Muscle layer of duodenum (tissue), 2 donors: ENCODE data around the gene ATG16L1.

Experiments
- H3K27ac ChIP-seq: one replicate; pipeline ENCODE4 v1.7.0; 2013; ENCODE audit warnings: mild to moderate bottlenecking, low read length
- H3K27me3 ChIP-seq: one replicate; pipeline ENCODE4 v1.7.0; 2013; ENCODE audit warnings: low read depth, mild to moderate bottlenecking, control low read depth, low read length
- H3K36me3 ChIP-seq, 2 donors: one replicate each; pipeline ENCODE4 v1.7.0; 2013; ENCODE audit warnings: low read length in 2 of 2, control low read depth in 1 of 2, mild to moderate bottlenecking in 1 of 2; ENCODE audit not compliant: insufficient read depth in 2 of 2, control insufficient read depth in 1 of 2
- H3K4me1 ChIP-seq, 2 donors: one replicate each; pipeline ENCODE4 v1.7.0; 2013; ENCODE audit warnings: low read length in 2 of 2, mild to moderate bottlenecking in 2 of 2, control low read depth in 1 of 2, moderate library complexity in 1 of 2; ENCODE audit not compliant: insufficient read depth in 2 of 2, control insufficient read depth in 1 of 2
- H3K4me3 ChIP-seq, 2 donors: one replicate each; pipeline ENCODE4 v1.7.0; 2013; ENCODE audit warnings: low read length in 2 of 2, low read depth in 1 of 2, mild to moderate bottlenecking in 1 of 2
- H3K9me3 ChIP-seq, 2 donors: one replicate each; pipeline ENCODE4 v1.7.0; 2013; ENCODE audit warnings: low read length in 2 of 2, control low read depth in 1 of 2, mild to moderate bottlenecking in 1 of 2; ENCODE audit not compliant: control insufficient read depth in 1 of 2
- donor health status: healthy.

The ATG16L1 gene

GRCh38 chr2:233297076-233297475, 45.6 kb downstream of the ATG16L1 start:
- Histone ChIP-seq H3K27ac (no peak overlapping the region), H3K9me3 (no peaks in the 10 kb centered on the region), H3K4me1 (no peaks in the 10 kb centered on the region), H3K36me3 (peaks cover 30 to 46% of the 10 kb centered on the region in 2 donors), H3K4me3 (no peak overlapping the region), H3K27me3 (no peaks in the 10 kb centered on the region)

GRCh38 chr2:233300401-233300800, 48.9 kb downstream of the ATG16L1 start:
- H3K4me1 ChIP-seq, result no peaks in the 10 kb centered on the region
- no peaks in the 10 kb centered on the region for H3K27me3 ChIP-seq
- peaks cover 0 to 12% of the 10 kb centered on the region in 2 donors for H3K36me3 ChIP-seq
- H3K4me3 ChIP-seq, result no peak overlapping the region
- H3K9me3 ChIP-seq, result no peaks in the 10 kb centered on the region
- no peak overlapping the region for H3K27ac ChIP-seq

- Histone ChIP-seq H3K36me3 (peaks cover 0 to 4% of the 10 kb centered on the region in 2 donors), H3K27ac (no peak overlapping the region), H3K27me3 (no peaks in the 10 kb centered on the region), H3K9me3 (no peaks in the 10 kb centered on the region), H3K4me3 (no peak overlapping the region), H3K4me1 (no peaks in the 10 kb centered on the region)
Observed at GRCh38 chr2:233301248-233301647, 49.8 kb downstream of the ATG16L1 start.

- Histone ChIP-seq H3K9me3 (no peaks in the 10 kb centered on the region), H3K4me1 (no peaks in the 10 kb centered on the region), H3K27me3 (no peaks in the 10 kb centered on the region), H3K4me3 (no peak overlapping the region), H3K27ac (no peak overlapping the region), H3K36me3 (no peaks in the 10 kb centered on the region)
Observed at GRCh38 chr2:233301811-233302210, 50.3 kb downstream of the ATG16L1 start.

DNA sequence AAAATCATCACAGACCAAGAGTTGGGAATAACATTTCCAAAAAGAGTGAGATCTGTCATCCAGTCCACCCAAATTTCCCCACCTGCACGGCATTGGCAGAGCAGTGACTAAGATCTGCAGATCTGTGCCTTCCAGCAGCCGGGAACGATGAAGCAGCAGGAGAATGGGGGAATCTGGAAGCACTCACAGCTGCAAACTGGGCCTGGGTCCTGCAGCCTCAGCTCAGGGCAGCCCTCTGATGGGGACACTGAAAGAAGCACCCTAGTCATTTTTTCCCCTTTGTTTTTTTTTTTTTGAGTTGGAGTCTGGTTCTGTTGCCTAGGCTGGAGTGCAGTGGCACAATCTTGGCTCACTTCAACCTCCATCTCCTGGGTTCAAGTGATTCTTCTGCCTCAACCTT, 51.8 kb downstream of the ATG16L1 start:
- no peak overlapping the region for H3K27ac ChIP-seq
- no peaks in the 10 kb centered on the region for H3K36me3 ChIP-seq
- no peak overlapping the region for H3K4me3 ChIP-seq
- no peaks in the 10 kb centered on the region for H3K9me3 ChIP-seq
- no peaks in the 10 kb centered on the region for H3K4me1 ChIP-seq
- no peaks in the 10 kb centered on the region for H3K27me3 ChIP-seq

GRCh38 chr2:233307565-233307964, 56.1 kb downstream of the ATG16L1 start, which contains the start of gene SAG:
SAG (plus strand) TSS chr2:233307816; CDS start chr2:233309190, 1,374 bp downstream.
- Histone ChIP-seq H3K36me3 (no peaks in the 10 kb centered on the region), H3K9me3 (no peaks in the 10 kb centered on the region), H3K27me3 (no peaks in the 10 kb centered on the region), H3K4me3 (no peak within 1 kb of the TSS), H3K27ac (no peak within 1 kb of the TSS), H3K4me1 (no peaks in the 10 kb centered on the region)

DNA sequence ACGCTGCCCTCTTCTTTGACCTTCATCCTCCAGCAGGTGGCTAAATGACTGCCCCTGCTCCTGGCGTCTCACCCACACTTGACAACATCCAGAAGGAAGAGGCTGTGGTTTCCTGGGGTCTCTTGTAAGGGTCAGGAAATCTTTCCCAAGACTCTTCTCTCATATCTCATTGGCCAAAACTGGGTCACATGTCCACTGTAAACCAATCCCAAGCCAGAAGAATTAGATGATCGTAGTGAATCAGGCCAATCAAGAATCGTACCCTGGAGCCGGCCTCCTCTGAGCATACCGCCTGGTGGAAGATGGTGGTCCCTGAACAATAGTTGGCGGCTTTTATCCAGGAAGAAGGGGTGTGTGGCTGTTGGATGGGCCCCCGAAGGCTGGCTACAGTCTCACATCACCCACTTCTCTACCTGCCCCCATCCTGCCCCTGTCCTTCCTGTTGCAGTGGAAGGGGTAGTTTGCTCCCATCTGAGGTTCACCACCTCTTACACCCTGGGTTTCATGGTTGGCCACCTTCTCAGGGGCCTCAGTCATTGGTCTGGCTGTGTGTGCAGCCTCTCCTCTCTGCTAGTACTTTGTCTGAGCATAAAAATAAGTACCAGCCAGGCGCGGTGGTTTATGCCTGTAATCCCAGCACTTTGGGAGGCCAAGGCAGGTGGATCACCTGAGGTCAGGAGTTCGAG, 59.9 kb downstream of the ATG16L1 start:
- Histone ChIP-seq H3K36me3 (no peaks in the 10 kb centered on the region), H3K4me1 (no peaks in the 10 kb centered on the region), H3K27me3 (no peaks in the 10 kb centered on the region), H3K4me3 (no peak overlapping the region), H3K27ac (no peak overlapping the region), H3K9me3 (no peaks in the 10 kb centered on the region)

GRCh38 chr2:233312874-233313273, 61.4 kb downstream of the ATG16L1 start:
- H3K27me3 ChIP-seq, result no peaks in the 10 kb centered on the region
- H3K27ac ChIP-seq, result no peak overlapping the region
- no peaks in the 10 kb centered on the region for H3K9me3 ChIP-seq
- no peaks in the 10 kb centered on the region for H3K4me1 ChIP-seq
- H3K36me3 ChIP-seq, result no peaks in the 10 kb centered on the region
- H3K4me3 ChIP-seq, result no peak overlapping the region

- H3K9me3 ChIP-seq, result no peaks in the 10 kb centered on the region
- no peaks in the 10 kb centered on the region for H3K4me1 ChIP-seq
- H3K4me3 ChIP-seq, result no peak overlapping the region
- H3K27ac ChIP-seq, result no peak overlapping the region
- H3K36me3 ChIP-seq, result no peaks in the 10 kb centered on the region
- H3K27me3 ChIP-seq, result no peaks in the 10 kb centered on the region
Observed at GRCh38 chr2:233314180-233314925, 62.9 kb downstream of the ATG16L1 start.

GRCh38 chr2:233317196-233317943, 65.9 kb downstream of the ATG16L1 start:
- Histone ChIP-seq H3K9me3 (no peaks in the 10 kb centered on the region), H3K4me3 (no peak overlapping the region), H3K27me3 (no peaks in the 10 kb centered on the region), H3K4me1 (no peaks in the 10 kb centered on the region), H3K36me3 (no peaks in the 10 kb centered on the region), H3K27ac (no peak overlapping the region)

GRCh38 chr2:233319256-233319655, 67.8 kb downstream of the ATG16L1 start:
- H3K27me3 ChIP-seq, result no peaks in the 10 kb centered on the region

More at GRCh38 chr2:233319256-233319655, 67.8 kb downstream of the ATG16L1 start:
- Histone ChIP-seq H3K4me1 (no peaks in the 10 kb centered on the region), H3K36me3 (no peaks in the 10 kb centered on the region), H3K4me3 (no peak overlapping the region), H3K27ac (no peak overlapping the region), H3K9me3 (no peaks in the 10 kb centered on the region)
